Spleen (tissue), 11 donors: Measurements from ENCODE around the gene PLA2G2A. TPM values are rescaled to one million over a fixed set of nuclear protein-coding genes. Genes with fewer than 3 reads are reported as not detected.

Source experiments
- DNase-seq: peaks from one replicate; pipeline ENCODE4 v3.0.0-alpha.2; 2020
- H3K27ac ChIP-seq, 8 donors: fragments of 200-600 bp; sonication (generic) in 7 of 8; 1 replicate in 4 of 8; 2 replicates in 4 of 8; pipeline versions ENCODE4 v1.5.0 to v1.8.0; 2016 to 2021; ENCODE audit warnings: inconsistent platforms in 4 of 8, mild to moderate bottlenecking in 4 of 8, moderate library complexity in 1 of 8
- H3K27me3 ChIP-seq, 7 donors: fragments of 200-600 bp; sonication (generic) in 6 of 7; replicated peaks in 1 of 7; 1 replicate in 4 of 7; 2 replicates in 3 of 7; pipeline versions ENCODE4 v1.5.0 to v1.8.0; 2016 to 2021; ENCODE audit warnings: inconsistent platforms in 3 of 7, mild to moderate bottlenecking in 1 of 7
- H3K36me3 ChIP-seq, 6 donors: fragments of 200-600 bp; sonication (generic) in 5 of 6; 1 replicate in 4 of 6; 2 replicates in 2 of 6; pipeline versions ENCODE4 v1.5.0 to v1.8.0; 2016 to 2021; ENCODE audit warnings: inconsistent platforms in 2 of 6
- H3K4me1 ChIP-seq, 6 donors: fragments of 200-600 bp; sonication (generic) in 5 of 6; 1 replicate in 3 of 6; 2 replicates in 3 of 6; pipeline versions ENCODE4 v1.5.0 to v1.8.0; 2016 to 2021; ENCODE audit warnings: inconsistent platforms in 3 of 6
- H3K4me3 ChIP-seq, 8 donors: fragments of 200-600 bp; sonication (generic) in 7 of 8; 1 replicate in 4 of 8; 2 replicates in 4 of 8; pipeline versions ENCODE4 v1.5.0 to v1.8.0; 2016 to 2021; ENCODE audit warnings: inconsistent platforms in 4 of 8, mild to moderate bottlenecking in 4 of 8, moderate library complexity in 2 of 8
- H3K9me3 ChIP-seq, 8 donors: fragments of 200-600 bp; sonication (generic) in 7 of 8; 1 replicate in 4 of 8; 2 replicates in 4 of 8; pipeline versions ENCODE4 v1.5.0 to v1.8.0; 2016 to 2021; ENCODE audit warnings: inconsistent platforms in 4 of 8
- POLR2A ChIP-seq, 3 donors: fragments of 450-650 bp; IDR thresholded peaks; one replicate each; pipeline ENCODE4 v1.5.1; 2017; ENCODE audit warnings: antibody characterized with exemption in 3 of 3, mild to moderate bottlenecking in 1 of 3
- POLR2AphosphoS5 ChIP-seq, 3 donors: sonication (generic); formaldehyde crosslinking; IDR thresholded peaks; one replicate each; pipeline ENCODE4 v1.5.1; 2017; ENCODE audit warnings: antibody characterized with exemption in 3 of 3
- WGBS, 5 donors: extraction: QIAGEN DNeasy Blood & Tissue Kit in 3 of 5; methylation state at CpG; one replicate each; pipeline versions ENCODE4 v1.1.5 to v1.1.7; 2013 to 2018; 5-methylcytosine and 5-hydroxymethylcytosine counted together
- intact Hi-C: fragments of 100-400 bp; cut with DNase I; formaldehyde crosslinking; loops from one replicate; pipeline ENCODE4 v1.15.0; 2023; ENCODE audit warnings: low total_unique reads
- polyA plus RNA-seq, 3 donors: library from polyadenylated mRNA; stranded (reverse); fragments of 200-250 nt; gene quantifications; one replicate each; pipeline ENCODE4 v1.2.1, GENCODE V29; 2013
- total RNA-seq, 7 donors: library from RNA; depleted of rRNA in 3 of 7; stranded (reverse); fragments of >200 nt in 3 of 7; fragmentation: NEBNext Ultra II Directional in 4 of 7; extraction: Animal tissue kit (Norgen Biotek cat#: 25700) in 4 of 7; gene quantifications; one replicate each; pipeline versions ENCODE4 v1.1.0 to v1.2.1, GENCODE V29; 2016 to 2021
- TF ChIP-seq, protein P1 (sequence below), 11 experiments: fragments of 200-600 bp in 7 of 11; fragments of 450-650 bp in 4 of 11; sonication (generic) in 4 of 11; IDR thresholded peaks in 8 of 11; conservative IDR thresholded peaks in 3 of 11; 1 replicate in 7 of 11; 2 replicates in 4 of 11; pipeline versions ENCODE4 v1.4.0 to v1.8.0; 2016 to 2021; ENCODE audit warnings: antibody characterized with exemption in 11 of 11, inconsistent platforms in 4 of 11, mild to moderate bottlenecking in 1 of 11
- donor health status: healthy with polysubstance abuse.
- donor health status: DM: no; HTN: no; CAD: no; lungs with moderate emphysema.
- donor health status: DM: no; HTN: no; CAD: no.
- donor health status: Bipolar disorder and iron deficiency.
- donor health status: healthy.
- donor health status: DM: no; HTN: no; CAD: no.
- donor health status: DM: yes; HTN: yes; CAD: no.

The PLA2G2A gene
- total and polyA plus RNA-seq, 10 donors: 0.26 to 17.8 (median 1.9) TPM; not detected in 5

DNA sequence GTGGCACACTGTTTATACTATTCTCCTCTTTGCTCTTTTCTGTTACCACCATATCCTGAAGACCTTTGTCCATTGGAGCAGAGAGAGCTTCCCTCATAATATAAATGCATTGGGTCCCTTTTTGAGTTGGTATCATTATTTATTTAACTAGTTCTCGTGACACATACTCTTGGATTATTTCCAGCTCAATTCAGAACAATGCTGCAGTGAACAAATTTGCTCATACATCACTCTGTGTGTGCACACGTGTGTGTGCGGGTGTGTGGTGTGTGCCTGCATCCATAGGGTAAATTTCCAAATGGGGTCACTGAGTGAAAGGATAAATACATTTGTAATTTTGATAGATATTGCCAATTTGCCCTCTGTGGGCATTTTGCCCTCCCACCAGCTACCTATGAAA, 5.8 kb downstream of the PLA2G2A start:
- DNase-seq: no peak
- no peak overlapping the region for H3K27ac ChIP-seq
- H3K4me1 ChIP-seq: peaks cover 0 to 7% (median 0%) of the 10 kb centered on the region in 6 donors
- TF ChIP-seq, protein P1, sequence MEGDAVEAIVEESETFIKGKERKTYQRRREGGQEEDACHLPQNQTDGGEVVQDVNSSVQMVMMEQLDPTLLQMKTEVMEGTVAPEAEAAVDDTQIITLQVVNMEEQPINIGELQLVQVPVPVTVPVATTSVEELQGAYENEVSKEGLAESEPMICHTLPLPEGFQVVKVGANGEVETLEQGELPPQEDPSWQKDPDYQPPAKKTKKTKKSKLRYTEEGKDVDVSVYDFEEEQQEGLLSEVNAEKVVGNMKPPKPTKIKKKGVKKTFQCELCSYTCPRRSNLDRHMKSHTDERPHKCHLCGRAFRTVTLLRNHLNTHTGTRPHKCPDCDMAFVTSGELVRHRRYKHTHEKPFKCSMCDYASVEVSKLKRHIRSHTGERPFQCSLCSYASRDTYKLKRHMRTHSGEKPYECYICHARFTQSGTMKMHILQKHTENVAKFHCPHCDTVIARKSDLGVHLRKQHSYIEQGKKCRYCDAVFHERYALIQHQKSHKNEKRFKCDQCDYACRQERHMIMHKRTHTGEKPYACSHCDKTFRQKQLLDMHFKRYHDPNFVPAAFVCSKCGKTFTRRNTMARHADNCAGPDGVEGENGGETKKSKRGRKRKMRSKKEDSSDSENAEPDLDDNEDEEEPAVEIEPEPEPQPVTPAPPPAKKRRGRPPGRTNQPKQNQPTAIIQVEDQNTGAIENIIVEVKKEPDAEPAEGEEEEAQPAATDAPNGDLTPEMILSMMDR (IDR thresholded peaks at IDR 0.05 in 8 of 11, conservative IDR thresholded peaks at IDR 0.05 in 3 of 11): no peak
- TF ChIP-seq POLR2A (IDR thresholded peaks at IDR 0.05) (no peak), POLR2AphosphoS5 (IDR thresholded peaks at IDR 0.05) (no peak)
- no peak overlapping the region for H3K4me3 ChIP-seq
- no peaks in the 10 kb centered on the region for H3K9me3 ChIP-seq
- intact Hi-C loops: loop anchor here (5.0 kb wide), 1 partner anchor 179 kb away; no protein-coding TSS in a partner anchor
- WGBS, 5 donors: 62 to 78% (median 67%) methylated on average over 3 of the region's 3 CpGs
- peaks cover 0 to 31% (median 0%) of the 10 kb centered on the region in 7 donors for H3K27me3 ChIP-seq
- H3K36me3 ChIP-seq: no peaks in the 10 kb centered on the region

DNA sequence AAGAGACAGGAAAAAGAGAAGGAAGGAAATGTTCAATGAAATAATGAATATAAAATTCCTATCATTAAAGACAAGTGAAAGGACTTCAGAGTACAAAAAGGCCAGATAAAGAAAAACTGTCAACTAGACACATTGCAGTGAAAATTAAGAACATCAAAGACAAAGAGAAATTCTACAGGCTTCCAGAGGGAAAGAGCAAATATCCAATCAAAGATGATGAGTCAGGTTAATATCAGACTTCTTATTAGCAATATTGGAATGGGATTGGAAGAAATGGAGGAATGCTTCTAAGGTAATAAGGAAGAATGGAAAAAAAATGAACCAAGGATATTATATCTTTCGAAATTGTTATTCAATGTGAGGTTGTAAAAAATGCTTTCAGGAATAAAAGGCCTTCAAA, 7.8 kb downstream of the PLA2G2A start:
- Histone ChIP-seq H3K4me3 (no peak overlapping the region), H3K27ac (no peak overlapping the region), H3K4me1 (peaks cover 0 to 7% (median 0%) of the 10 kb centered on the region in 6 donors), H3K27me3 (peaks cover 0 to 25% (median 0%) of the 10 kb centered on the region in 7 donors), H3K36me3 (no peaks in the 10 kb centered on the region), H3K9me3 (no peaks in the 10 kb centered on the region)
- WGBS, 5 donors: 81 to 88% (median 87%) methylated on average over 1 of the region's 1 CpG
- TF ChIP-seq POLR2A (IDR thresholded peaks at IDR 0.05): no peak
- TF ChIP-seq, protein P1 (IDR thresholded peaks at IDR 0.05 in 8 of 11, conservative IDR thresholded peaks at IDR 0.05 in 3 of 11): no peak
- no peak for TF ChIP-seq POLR2AphosphoS5 (IDR thresholded peaks at IDR 0.05)
- DNase-seq: no peak
- intact Hi-C loops: loop anchor here (5.0 kb wide), 1 partner anchor 181 kb away; no protein-coding TSS in a partner anchor

DNA sequence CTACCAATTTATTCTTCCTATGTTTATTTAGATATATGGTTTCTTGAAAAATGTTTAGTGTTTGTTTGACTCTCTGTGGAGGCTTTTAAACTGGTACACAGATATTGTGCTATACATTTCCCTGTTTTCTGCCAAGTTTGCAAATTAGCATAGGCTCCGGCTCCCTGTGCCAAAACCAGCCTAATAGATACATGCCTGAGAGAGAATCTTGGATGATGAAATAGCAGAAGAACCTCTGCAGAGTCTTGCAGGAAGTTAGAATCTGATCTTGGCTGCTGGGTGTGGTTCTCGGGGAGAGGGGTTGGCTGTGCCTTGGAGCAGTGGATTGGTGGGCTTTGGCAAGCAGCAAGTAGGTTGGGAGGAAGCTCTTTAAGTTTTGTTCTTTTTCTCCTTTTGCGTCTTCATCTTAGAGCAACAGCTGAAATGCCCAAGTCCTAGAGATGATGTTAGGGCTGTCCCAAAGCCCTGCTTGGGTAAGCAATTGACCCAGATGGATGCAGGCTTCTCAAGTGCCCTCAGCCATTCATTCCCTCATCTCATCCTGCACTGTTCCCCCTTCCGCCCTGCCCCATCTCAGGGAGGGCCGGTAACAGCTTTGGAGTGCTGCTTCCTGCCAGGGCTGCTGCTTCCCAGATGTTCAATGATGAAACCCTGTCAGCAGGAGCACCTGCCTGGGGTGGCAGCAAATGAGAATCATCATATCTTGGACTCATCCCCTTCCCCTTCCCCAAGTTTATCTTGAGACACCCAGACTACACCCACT, 9.3 kb downstream of the PLA2G2A start:
- H3K4me1 ChIP-seq: peaks cover 0 to 3% (median 0%) of the 10 kb centered on the region in 6 donors
- peaks cover 0 to 21% (median 0%) of the 10 kb centered on the region in 7 donors for H3K27me3 ChIP-seq
- H3K36me3 ChIP-seq: no peaks in the 10 kb centered on the region
- no peak for DNase-seq
- intact Hi-C loops: loop anchor here (5.0 kb wide), 1 partner anchor 182 kb away; no protein-coding TSS in a partner anchor
- no peaks in the 10 kb centered on the region for H3K9me3 ChIP-seq
- H3K4me3 ChIP-seq: no peak overlapping the region
- WGBS, 5 donors: 53 to 70% (median 59%) methylated on average over 5 of the region's 5 CpGs
- no peak overlapping the region for H3K27ac ChIP-seq
- TF ChIP-seq, protein P1 (IDR thresholded peaks at IDR 0.05 in 8 of 11, conservative IDR thresholded peaks at IDR 0.05 in 3 of 11): no peak
- TF ChIP-seq POLR2AphosphoS5 (IDR thresholded peaks at IDR 0.05) (no peak), POLR2A (IDR thresholded peaks at IDR 0.05) (no peak)

DNA sequence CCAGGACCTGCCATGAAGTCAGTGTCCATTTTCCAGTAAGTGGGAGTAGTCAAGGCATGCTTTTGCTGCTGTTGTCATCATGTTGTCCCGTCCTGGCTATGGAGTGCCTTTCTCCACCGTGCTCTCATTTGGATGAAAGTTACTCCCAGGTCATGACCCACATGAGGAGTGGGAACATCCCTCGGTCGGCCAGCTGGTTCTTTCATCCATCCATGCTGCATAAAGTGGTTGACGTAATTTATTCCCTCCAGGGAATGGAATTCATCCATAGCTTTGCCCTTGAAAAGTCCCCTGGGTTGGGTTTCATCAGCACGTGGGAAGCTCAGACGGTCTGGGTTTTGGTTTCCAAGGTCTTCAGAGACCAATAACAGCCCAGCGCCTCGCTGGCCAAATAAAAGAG, 11.6 kb downstream of the PLA2G2A start:
- TF ChIP-seq POLR2A (IDR thresholded peaks at IDR 0.05) (no peak), POLR2AphosphoS5 (IDR thresholded peaks at IDR 0.05) (no peak)
- TF ChIP-seq, protein P1 (IDR thresholded peaks at IDR 0.05 in 8 of 11, conservative IDR thresholded peaks at IDR 0.05 in 3 of 11): no peak
- H3K4me3 ChIP-seq: no peak overlapping the region
- no peaks in the 10 kb centered on the region for H3K4me1 ChIP-seq
- no peak for DNase-seq
- peaks cover 0 to 5% (median 0%) of the 10 kb centered on the region in 8 donors for H3K9me3 ChIP-seq
- no peak overlapping the region for H3K27ac ChIP-seq
- peaks cover 0 to 18% (median 0%) of the 10 kb centered on the region in 7 donors for H3K27me3 ChIP-seq
- H3K36me3 ChIP-seq: no peaks in the 10 kb centered on the region
- intact Hi-C loops: no loop called here
- WGBS, 5 donors: 49 to 79% (median 71%) methylated on average over 9 of the region's 9 CpGs
